ENCODE data around the gene NXPE3. TPM values are rescaled to one million over a fixed set of nuclear protein-coding genes. Genes with fewer than 3 reads are reported as not detected.
"Not testable (repeated sequence)": the region's sequence is repeated elsewhere in the genome, so short reads cannot be mapped to it uniquely, and the experiment has no call there.

The NXPE3 gene
- 36.4 and 42.1 TPM in 2 replicates for total RNA-seq
- 36.7 TPM for polyA plus RNA-seq (2012)

GRCh38 chr3:101779047-101779821 lies at the start of gene NXPE3:
Gene NXPE3, plus strand, starts transcription at chr3:101779211. Its CDS starts 6,386 bp downstream, at chr3:101785597.
- DNase-seq (ENCODE audit: low read depth): peak; percentile 94

GRCh38 chr3:101729586-101729985 lies 49.4 kb upstream of the NXPE3 start:
- DNase-seq (ENCODE audit: low read depth): no peak

GRCh38 chr3:101730839-101731238 lies 48.2 kb upstream of the NXPE3 start:
- no peak for DNase-seq (ENCODE audit: low read depth)

GRCh38 chr3:101732240-101732641 lies 46.8 kb upstream of the NXPE3 start:
- no peak for DNase-seq (ENCODE audit: low read depth)

GRCh38 chr3:101735833-101736232 lies 43.2 kb upstream of the NXPE3 start:
- no peak for DNase-seq (ENCODE audit: low read depth)

GRCh38 chr3:101741914-101742313 lies 37.1 kb upstream of the NXPE3 start:
- DNase-seq (ENCODE audit: low read depth): not testable (repeated sequence)

GRCh38 chr3:101744811-101745210 lies 34.2 kb upstream of the NXPE3 start:
- no peak for DNase-seq (ENCODE audit: low read depth)

GRCh38 chr3:101745934-101746333 lies 33.1 kb upstream of the NXPE3 start:
- DNase-seq (ENCODE audit: low read depth): not testable (repeated sequence)

GRCh38 chr3:101753386-101754113 lies 25.5 kb upstream of the NXPE3 start:
- DNase-seq (ENCODE audit: low read depth): not testable (repeated sequence)

- no peak for DNase-seq (ENCODE audit: low read depth)
Observed at GRCh38 chr3:101758224-101758623, 20.8 kb upstream of the NXPE3 start.

GRCh38 chr3:101762041-101762646 lies 16.9 kb upstream of the NXPE3 start:
- no peak for DNase-seq (ENCODE audit: low read depth)

- not testable (repeated sequence) for DNase-seq (ENCODE audit: low read depth)
Observed at GRCh38 chr3:101777745-101778281, 1.2 kb upstream of the NXPE3 start.

GRCh38 chr3:101778385-101779046 lies 495 bp upstream of the NXPE3 start:
- no peak for DNase-seq (ENCODE audit: low read depth)

- no peak for DNase-seq (ENCODE audit: low read depth)
Observed at GRCh38 chr3:101779822-101780381, 891 bp downstream of the NXPE3 start.

GRCh38 chr3:101780661-101781060 lies 1.6 kb downstream of the NXPE3 start:
- peak; percentile 78 for DNase-seq (ENCODE audit: low read depth)

GRCh38 chr3:101781166-101781565 lies 2.2 kb downstream of the NXPE3 start:
- peak; percentile 35 for DNase-seq (ENCODE audit: low read depth)

GRCh38 chr3:101784855-101785613 lies 6.0 kb downstream of the NXPE3 start:
- DNase-seq (ENCODE audit: low read depth): no peak

GRCh38 chr3:101791778-101792177 lies 12.8 kb downstream of the NXPE3 start:
- DNase-seq (ENCODE audit: low read depth): no peak

GRCh38 chr3:101796077-101796680 lies 17.2 kb downstream of the NXPE3 start:
- DNase-seq (ENCODE audit: low read depth): no peak

- no peak for DNase-seq (ENCODE audit: low read depth)
Observed at GRCh38 chr3:101801174-101801573, 22.2 kb downstream of the NXPE3 start.
